Measurements from ENCODE around the gene SMARCC2.

The SMARCC2 gene

GRCh38 chr12:56152132-56152755 lies 37.0 kb downstream of the SMARCC2 start, which contains the start of gene MYL6B:
TSS of gene MYL6B (plus strand) at chr12:56152587. CDS start at chr12:56153919, 1,332 bp downstream.
- peak; percentile 94 for DNase-seq (ENCODE audit: low spot score)

DNA sequence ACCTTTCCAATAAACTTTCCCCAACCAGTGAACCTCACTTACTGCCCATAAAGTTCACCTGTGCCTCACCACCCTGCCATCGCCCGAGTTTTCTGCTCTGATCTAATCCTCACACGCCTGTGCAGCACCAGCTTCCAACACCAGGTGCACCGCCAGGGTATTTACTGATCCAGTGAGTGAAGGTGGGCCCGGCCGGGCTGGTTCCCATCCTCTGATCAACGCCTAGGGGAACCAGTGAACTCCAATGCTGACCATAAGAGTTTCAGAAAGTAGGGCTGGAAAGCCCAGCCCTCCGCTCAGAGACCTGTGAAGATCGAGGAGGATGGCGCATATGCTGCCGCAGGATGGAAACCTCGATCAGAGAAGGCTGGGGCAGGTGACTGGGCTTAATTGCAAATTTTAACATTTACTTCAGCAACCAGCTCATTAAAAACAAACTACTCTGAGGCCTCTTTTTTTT lies 37.6 kb downstream of the SMARCC2 start:
- peak; percentile 74 for DNase-seq (ENCODE audit: low spot score)

- DNase-seq (ENCODE audit: low spot score) = no peak
Observed at GRCh38 chr12:56150563-56150962, 38.7 kb downstream of the SMARCC2 start.

DNA sequence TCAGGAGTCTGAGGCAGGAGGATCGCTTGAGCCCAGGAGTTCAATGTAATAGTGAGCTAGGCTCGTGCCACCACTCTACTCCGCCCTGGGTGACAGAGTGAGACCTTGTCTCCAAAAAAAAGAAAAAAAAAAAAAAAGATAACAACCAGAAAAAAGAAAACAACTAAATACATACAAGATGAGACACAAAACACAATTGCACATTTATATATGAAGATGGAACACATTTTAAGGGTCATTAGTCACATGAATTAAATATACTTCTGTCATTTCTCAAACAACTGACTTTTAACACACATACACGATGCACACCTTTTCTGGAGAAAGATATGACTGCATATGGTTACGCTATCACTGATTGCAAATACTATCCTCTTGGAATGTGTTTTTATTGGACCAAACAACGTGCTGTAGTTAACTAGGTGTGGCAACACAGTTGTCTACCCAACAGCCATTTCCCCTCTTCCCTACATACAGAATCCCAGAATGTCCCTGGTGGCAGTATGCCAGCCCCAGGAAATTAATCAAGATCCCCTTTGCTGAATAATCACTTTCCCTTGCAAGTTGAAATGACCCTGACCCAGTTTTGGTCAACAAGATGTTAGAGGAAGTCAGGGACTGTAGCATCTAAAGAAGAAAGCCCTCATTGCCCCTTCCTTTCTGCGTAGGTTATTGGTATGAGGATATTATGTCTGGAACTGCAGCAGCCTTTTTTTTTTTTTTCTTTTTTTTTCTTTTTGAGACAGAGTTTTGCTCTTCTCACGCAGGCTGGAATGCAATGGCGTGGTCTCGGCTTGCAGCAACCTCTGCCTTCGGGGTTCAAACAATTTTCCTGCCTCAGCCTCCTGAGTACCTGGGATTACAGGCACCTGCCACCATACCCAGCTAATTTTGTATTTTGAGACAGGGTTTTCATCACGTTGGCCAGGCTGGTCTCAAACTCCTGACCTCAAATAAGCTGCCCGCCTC lies 42.5 kb downstream of the SMARCC2 start:
- no peak for DNase-seq (ENCODE audit: low spot score)

DNA sequence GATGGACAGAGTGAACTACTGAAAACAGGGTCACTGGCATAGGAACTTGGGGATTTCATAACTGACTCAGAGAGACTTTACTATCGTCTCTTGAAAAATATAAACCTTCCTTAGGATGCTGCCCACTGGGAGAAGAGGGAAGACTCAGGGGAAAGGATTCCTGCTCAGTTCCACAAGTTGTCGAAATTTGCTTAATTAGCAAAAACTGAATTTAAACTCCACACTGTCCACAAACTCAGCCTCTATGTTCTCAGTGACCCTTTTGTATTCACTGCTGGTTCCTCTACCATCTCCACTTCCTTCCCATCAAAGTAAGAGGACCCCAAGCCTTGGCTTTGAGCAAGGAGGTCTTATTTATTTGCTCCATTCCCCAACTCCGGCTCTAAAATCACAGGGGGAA lies 44.1 kb downstream of the SMARCC2 start:
- DNase-seq (ENCODE audit: low spot score) = no peak

GRCh38 chr12:56143870-56144269 lies 45.4 kb downstream of the SMARCC2 start:
- no peak for DNase-seq (ENCODE audit: low spot score)

DNA sequence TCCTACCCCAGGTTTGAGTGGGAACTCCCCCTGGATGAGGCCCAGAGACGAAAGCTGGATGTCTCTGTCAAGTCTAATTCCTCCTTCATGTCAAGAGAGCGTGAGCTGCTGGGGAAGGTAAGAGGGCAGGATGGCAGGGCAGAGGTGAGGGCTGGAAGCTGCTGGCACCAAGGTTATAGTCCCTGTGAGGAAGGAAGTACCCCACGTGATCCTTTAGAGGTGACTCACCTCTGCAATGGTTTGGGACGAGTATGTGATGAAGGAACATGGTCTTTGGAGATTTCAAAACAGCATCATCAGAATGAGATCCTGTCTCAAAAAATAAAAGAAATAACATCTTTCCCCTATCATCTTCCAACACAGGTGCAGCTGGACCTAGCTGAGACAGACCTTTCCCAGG lies 46.1 kb downstream of the SMARCC2 start:
- DNase-seq (ENCODE audit: low spot score) = no peak

- DNase-seq (ENCODE audit: low spot score) = no peak
Observed at GRCh38 chr12:56141946-56142784, 47.1 kb downstream of the SMARCC2 start.

DNA sequence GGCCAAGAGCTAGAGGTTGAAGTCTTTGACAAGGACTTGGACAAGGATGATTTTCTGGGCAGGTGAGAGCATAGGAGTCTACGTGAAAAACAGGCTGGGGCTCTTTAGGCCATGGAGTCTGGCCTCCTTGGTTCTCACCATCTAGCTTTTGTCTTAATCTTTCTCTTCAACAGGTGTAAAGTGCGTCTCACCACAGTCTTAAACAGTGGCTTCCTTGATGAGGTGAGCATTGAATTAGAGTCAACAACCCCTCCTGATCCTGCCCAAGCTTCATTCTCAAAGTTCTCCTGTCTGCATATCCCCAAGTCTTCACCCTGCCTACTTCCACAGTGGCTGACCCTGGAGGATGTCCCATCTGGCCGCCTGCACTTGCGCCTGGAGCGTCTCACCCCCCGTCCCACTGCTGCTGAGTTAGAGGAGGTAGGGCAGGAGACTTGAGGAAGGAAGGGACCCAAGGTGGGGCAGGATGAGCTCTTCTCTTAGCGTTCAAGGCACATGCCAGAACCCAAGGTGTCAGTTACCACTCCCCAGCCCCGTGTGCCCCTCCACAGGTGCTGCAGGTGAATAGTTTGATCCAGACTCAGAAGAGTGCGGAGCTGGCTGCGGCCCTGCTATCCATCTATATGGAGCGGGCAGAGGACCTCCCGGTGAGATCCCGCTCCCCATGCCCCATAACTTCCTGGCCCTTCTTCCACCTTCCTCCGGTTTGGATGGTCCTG lies 51.3 kb downstream of the SMARCC2 start:
- DNase-seq (ENCODE audit: low spot score) = no peak

GRCh38 chr12:56134897-56135296 lies 54.4 kb downstream of the SMARCC2 start:
- no peak for DNase-seq (ENCODE audit: low spot score)

GRCh38 chr12:56130876-56131275 lies 58.4 kb downstream of the SMARCC2 start:
- DNase-seq (ENCODE audit: low spot score) = no peak

DNA sequence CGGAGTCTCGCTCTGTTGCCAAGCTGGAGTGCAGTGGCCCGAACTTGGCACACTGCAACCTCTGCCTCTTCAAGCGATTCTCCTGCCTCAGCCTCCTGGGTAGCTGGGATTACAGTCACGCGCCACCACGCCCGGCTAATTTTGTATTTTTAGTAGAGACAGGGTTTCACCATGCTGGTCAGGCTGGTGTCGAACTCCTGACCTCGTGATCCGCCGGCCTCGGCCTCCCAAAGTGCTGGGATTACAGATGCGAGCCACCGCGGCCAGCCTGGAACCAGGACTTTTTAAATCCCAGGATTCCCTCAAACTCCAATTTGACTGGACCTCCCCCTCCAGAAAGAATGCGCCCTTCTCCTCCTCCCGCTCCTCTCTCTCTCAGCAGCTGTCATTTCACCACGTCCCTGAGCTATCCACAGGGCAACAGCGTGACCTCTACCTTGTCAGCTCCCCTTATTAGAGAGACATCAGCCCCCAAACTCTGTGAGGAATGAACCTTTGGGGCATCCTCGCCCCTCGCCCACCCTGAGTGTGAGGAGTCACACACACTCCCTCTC lies 59.3 kb downstream of the SMARCC2 start:
- no peak for DNase-seq (ENCODE audit: low spot score)

DNA sequence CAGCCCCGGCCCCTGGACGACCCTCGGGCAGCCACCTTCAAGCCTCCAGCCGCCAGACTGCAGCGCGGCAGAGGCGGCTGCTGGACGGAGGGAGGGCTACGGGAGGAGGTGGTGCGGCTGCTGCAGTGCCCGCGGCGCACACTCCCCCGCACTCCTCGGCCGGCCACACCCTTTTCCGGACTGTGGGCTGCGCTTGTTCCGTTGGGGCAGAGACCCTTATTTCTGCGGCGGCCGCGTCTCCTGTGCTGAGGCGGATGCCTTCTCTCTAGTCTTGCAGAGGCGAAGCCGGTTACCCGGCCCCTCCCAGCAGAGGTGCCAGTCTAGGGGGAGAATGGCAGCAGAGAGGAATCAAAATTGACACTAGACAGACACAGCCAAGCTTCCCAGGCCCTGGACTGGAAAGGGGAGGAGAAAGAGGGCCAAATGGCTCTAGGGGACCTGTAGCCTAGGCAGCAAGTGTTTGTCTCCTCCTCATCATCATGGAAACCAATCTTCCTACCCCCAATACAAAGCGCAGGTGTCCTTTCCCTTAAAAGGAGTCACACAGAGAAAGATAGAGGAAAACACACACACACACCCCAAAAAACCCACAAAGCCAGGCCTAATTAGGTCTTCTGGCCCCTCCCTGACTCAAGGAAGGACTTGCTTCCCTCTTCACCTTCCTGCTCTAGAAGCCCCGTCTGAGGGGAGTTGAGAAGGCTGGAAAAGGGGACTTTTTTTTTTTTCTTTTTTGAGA lies 59.9 kb downstream of the SMARCC2 start:
- peak; percentile 76 for DNase-seq (ENCODE audit: low spot score)

DNA sequence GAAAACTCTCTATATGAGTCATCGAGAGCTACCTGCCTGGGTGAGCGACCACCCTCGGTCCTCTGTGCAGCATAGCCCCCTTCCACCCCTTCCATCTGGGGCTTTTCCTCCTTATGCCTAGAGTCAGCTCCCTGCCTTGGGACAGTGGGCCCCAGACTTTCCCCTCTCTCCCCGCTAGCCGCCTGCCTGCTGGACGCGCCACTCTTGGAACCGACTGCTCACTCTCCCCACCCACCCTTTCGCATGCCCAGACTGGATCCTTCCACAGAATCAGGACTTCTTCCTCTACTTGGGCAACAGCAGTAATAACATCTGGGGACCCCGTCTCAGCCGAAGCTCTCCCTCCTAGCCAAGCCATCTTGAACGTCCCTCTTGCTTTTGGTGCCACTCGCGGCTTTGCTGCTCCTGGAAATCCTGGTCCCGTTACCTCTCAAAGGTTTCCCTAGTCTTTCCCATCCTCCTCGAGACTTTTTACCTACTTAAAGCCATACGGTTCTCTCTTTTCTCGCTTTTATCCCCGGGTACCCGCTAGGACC lies 60.5 kb downstream of the SMARCC2 start:
- DNase-seq (ENCODE audit: low spot score) = peak; percentile 52

DNA sequence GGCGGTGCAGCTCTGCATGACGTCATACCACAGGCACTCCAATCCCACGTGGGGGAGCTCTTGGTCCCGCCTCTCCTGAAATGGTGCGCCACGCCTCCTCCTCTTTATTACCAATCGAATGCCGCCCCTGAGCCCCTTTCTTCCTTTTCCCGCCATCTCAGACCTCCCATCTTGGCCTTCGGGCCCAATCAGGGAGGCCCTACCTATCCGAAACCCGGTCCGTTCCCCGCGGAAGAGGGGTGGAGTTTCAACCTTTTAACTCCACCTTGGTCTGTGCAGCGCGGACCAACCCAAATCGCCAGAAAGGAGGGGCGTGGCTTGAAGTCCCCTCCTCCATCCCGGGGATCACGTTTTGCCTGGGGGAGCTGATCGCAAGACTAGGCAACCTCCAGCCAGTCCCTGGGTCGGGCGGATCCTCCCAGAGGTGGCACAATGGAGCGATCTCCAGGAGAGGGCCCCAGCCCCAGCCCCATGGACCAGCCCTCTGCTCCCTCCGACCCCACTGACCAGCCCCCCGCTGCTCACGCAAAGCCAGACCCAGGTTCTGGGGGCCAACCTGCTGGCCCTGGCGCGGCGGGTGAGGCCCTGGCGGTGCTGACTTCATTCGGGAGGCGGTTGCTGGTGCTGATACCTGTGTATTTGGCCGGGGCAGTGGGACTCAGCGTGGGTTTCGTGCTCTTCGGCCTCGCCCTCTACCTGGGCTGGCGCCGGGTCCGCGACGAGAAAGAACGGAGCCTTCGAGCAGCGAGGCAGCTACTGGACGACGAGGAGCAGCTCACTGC lies 61.2 kb downstream of the SMARCC2 start, which contains the start of gene ESYT1:
ESYT1 (plus strand) TSS at position 380 of the 782 bp plus-strand sequence; CDS start at position 433, 53 bp downstream.
- peak; percentile 94 for DNase-seq (ENCODE audit: low spot score)

DNA sequence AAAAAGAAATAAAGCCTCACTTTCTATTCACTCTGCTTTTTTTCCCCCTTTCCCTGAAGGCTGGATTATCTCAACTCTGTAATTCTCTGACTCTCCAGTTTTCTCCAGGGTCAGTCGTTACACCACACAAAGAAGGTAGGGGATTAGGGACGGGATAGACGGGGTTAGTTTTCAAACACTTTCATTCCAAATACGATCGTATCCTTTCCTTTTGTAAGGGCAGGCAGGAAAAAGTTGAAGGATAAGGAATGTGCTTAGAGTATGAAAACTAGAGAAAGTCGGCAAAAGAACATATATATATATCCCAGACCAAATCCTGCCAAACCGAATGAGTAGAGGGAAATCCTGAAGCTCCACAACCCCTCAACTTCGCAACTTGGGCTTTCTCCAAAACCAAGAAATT lies 61.8 kb downstream of the SMARCC2 start:
- no peak for DNase-seq (ENCODE audit: low spot score)

- no peak for DNase-seq (ENCODE audit: low spot score)
Observed at GRCh38 chr12:56126732-56127239, 62.5 kb downstream of the SMARCC2 start.

- DNase-seq (ENCODE audit: low spot score) = no peak
Observed at GRCh38 chr12:56124133-56124532, 65.2 kb downstream of the SMARCC2 start.

DNA sequence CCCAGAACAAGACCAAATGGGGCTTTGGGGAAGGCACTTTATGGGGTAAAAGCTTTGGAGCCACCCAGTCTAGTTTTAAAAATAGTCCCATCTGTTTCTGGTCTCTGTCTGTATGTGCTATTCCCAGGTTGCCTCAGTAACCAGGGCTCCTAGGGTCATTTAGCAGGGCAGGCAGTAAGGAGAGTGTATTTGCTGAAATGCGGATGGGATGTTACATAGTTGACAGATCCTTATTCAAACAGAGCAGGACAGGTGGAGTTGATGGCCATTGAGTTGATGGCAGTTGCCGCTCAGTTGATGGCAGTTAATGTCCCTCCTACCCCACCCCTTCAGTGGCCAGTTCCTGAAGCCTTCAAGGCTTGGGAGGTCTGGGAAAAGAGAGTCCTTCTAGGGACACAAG lies 66.6 kb downstream of the SMARCC2 start:
- no peak for DNase-seq (ENCODE audit: low spot score)

Measured in D341Med (cell line).